ENCODE measurements around the gene NUDT1. TPM values are rescaled to one million over a fixed set of nuclear protein-coding genes. Genes with fewer than 3 reads are reported as not detected.

Gene NUDT1
- total RNA-seq, 4 donors from 2014 or later, result 4.2 to 23.6 (median 9.5) TPM; not detected in 1

- intact Hi-C loops (cut with DNase I; ENCODE audit: low total_unique reads), result no loop called here
- no peaks in the 10 kb centered on the region for H3K9me3 ChIP-seq
- no peaks in the 10 kb centered on the region for H3K4me1 ChIP-seq
- in situ Hi-C loops (cut with MboI; ENCODE audit: low pct_ligation_motif_present in 1 of 4, low pct_unique_long_range_greater_than_20kb in 1 of 4, low sequenced_read_pairs in 3 of 4), result no loop called here
- H3K27ac ChIP-seq, result no peak overlapping the region
- 97 to 100% methylated on average over 2 to 13 of the region's 13 CpGs for WGBS, 2 donors (ENCODE audit: low coverage in 1 of 2)
- H3K27me3 ChIP-seq, result no peaks in the 10 kb centered on the region
- H3K36me3 ChIP-seq, result peaks cover 0 to 8% (median 0%) of the 10 kb centered on the region in 4 donors
- no peak for TF ChIP-seq POLR2AphosphoS5 (IDR thresholded peaks at IDR 0.05)
- TF ChIP-seq EP300 (IDR thresholded peaks at IDR 0.05; ENCODE audit: low read depth), result no peak
- no peak for TF ChIP-seq POLR2A (IDR thresholded peaks at IDR 0.05)
- no peak for TF ChIP-seq CTCF (IDR thresholded peaks at IDR 0.05)
- DNase-seq, result no peak
- H3K4me3 ChIP-seq, result no peak overlapping the region
Measured at GRCh38 chr7:2195400-2196246, 46.4 kb upstream of the NUDT1 start.

GRCh38 chr7:2196381-2197378 lies 45.3 kb upstream of the NUDT1 start:
- no peaks in the 10 kb centered on the region for H3K4me1 ChIP-seq
- no peak overlapping the region for H3K27ac ChIP-seq
- in situ Hi-C loops (cut with MboI; ENCODE audit: low pct_ligation_motif_present in 1 of 4, low pct_unique_long_range_greater_than_20kb in 1 of 4, low sequenced_read_pairs in 3 of 4), result no loop called here
- no peak overlapping the region for H3K4me3 ChIP-seq
- no peaks in the 10 kb centered on the region for H3K9me3 ChIP-seq
- intact Hi-C loops (cut with DNase I; ENCODE audit: low total_unique reads), result no loop called here
- 92 to 94% methylated on average over 8 to 28 of the region's 32 CpGs for WGBS, 2 donors (ENCODE audit: low coverage in 1 of 2)
- DNase-seq, result no peak
- H3K36me3 ChIP-seq, result peaks cover 0 to 8% (median 0%) of the 10 kb centered on the region in 4 donors
- TF ChIP-seq POLR2AphosphoS5 (IDR thresholded peaks at IDR 0.05) (no peak), CTCF (IDR thresholded peaks at IDR 0.05) (no peak), POLR2A (IDR thresholded peaks at IDR 0.05) (no peak), EP300 (IDR thresholded peaks at IDR 0.05; ENCODE audit: low read depth) (no peak)
- no peaks in the 10 kb centered on the region for H3K27me3 ChIP-seq

- Histone ChIP-seq H3K4me3 (no peak overlapping the region), H3K36me3 (peaks cover 0 to 8% (median 0%) of the 10 kb centered on the region in 4 donors), H3K9me3 (no peaks in the 10 kb centered on the region), H3K4me1 (no peaks in the 10 kb centered on the region), H3K27me3 (no peaks in the 10 kb centered on the region), H3K27ac (no peak overlapping the region)
- in situ Hi-C loops (cut with MboI; ENCODE audit: low pct_ligation_motif_present in 1 of 4, low pct_unique_long_range_greater_than_20kb in 1 of 4, low sequenced_read_pairs in 3 of 4), result no loop called here
- intact Hi-C loops (cut with DNase I; ENCODE audit: low total_unique reads), result no loop called here
- no peak for DNase-seq
- TF ChIP-seq CTCF (IDR thresholded peaks at IDR 0.05) (no peak), POLR2A (IDR thresholded peaks at IDR 0.05) (no peak), POLR2AphosphoS5 (IDR thresholded peaks at IDR 0.05) (no peak), EP300 (IDR thresholded peaks at IDR 0.05; ENCODE audit: low read depth) (no peak)
- 95 to 100% methylated on average over 3 to 21 of the region's 21 CpGs for WGBS, 2 donors (ENCODE audit: low coverage in 1 of 2)
Measured at GRCh38 chr7:2197436-2198155, 44.4 kb upstream of the NUDT1 start.

Data from transverse colon (tissue), 4 donors.